Activated naive CD4-positive, alpha-beta T cell treated with Interleukin-2 at 50 U/mL for 16 hours (primary cell): ENCODE data around the gene UBE2V1.
A peak's percentile ranks its signal among the peaks of the same experiment; 100 is the strongest.
"Not testable (repeated sequence)": the region's sequence is repeated elsewhere in the genome, so short reads cannot be mapped to it uniquely, and the experiment has no call there.

Experiments used
- DNase-seq: peaks from one replicate; pipeline ENCODE4 v3.0.0-alpha.2; 2020

Gene UBE2V1

GRCh38 chr20:50112512-50113419 is at the start of gene UBE2V1:
UBE2V1 (minus strand) TSS chr20:50113150; CDS start chr20:50113128, 22 bp downstream.
- peak; percentile 89 for DNase-seq

GRCh38 chr20:50161494-50161893 is 48.5 kb upstream of the UBE2V1 start:
- not testable (repeated sequence) for DNase-seq

GRCh38 chr20:50153500-50154377 is 40.8 kb upstream of the UBE2V1 start, which contains the start of gene PEDS1:
PEDS1 (minus strand) TSS chr20:50153723; CDS start chr20:50153637, 86 bp downstream.
- peak; percentile 86 for DNase-seq

GRCh38 chr20:50153153-50153499 is 40.2 kb upstream of the UBE2V1 start:
- no peak for DNase-seq

- no peak for DNase-seq
Observed at GRCh38 chr20:50152394-50153152, 39.6 kb upstream of the UBE2V1 start.

GRCh38 chr20:50151034-50151743 is 38.2 kb upstream of the UBE2V1 start:
- DNase-seq, result no peak

GRCh38 chr20:50149481-50150254 is 36.7 kb upstream of the UBE2V1 start:
- DNase-seq, result no peak

- DNase-seq, result peak; percentile 81
Observed at GRCh38 chr20:50146732-50147662, 34.0 kb upstream of the UBE2V1 start.

- no peak for DNase-seq
Observed at GRCh38 chr20:50146214-50146613, 33.3 kb upstream of the UBE2V1 start.

GRCh38 chr20:50145566-50145965 is 32.6 kb upstream of the UBE2V1 start:
- DNase-seq, result no peak

- DNase-seq, result no peak
Observed at GRCh38 chr20:50144362-50144761, 31.4 kb upstream of the UBE2V1 start.

- no peak for DNase-seq
Observed at GRCh38 chr20:50142812-50143211, 29.9 kb upstream of the UBE2V1 start.

GRCh38 chr20:50141811-50142561 is 29.0 kb upstream of the UBE2V1 start:
- no peak for DNase-seq

- no peak for DNase-seq
Observed at GRCh38 chr20:50141018-50141675, 28.2 kb upstream of the UBE2V1 start.

- DNase-seq, result no peak
Observed at GRCh38 chr20:50140339-50140859, 27.4 kb upstream of the UBE2V1 start.

- DNase-seq, result no peak
Observed at GRCh38 chr20:50138479-50139393, 25.8 kb upstream of the UBE2V1 start.

- DNase-seq, result no peak
Observed at GRCh38 chr20:50138120-50138478, 25.1 kb upstream of the UBE2V1 start.

- not testable (repeated sequence) for DNase-seq
Observed at GRCh38 chr20:50137702-50138101, 24.8 kb upstream of the UBE2V1 start.
